ENCODE results near the gene USP9X. TPM values are rescaled to one million over a fixed set of nuclear protein-coding genes. Genes with fewer than 3 reads are reported as not detected.
A peak's percentile ranks its signal among the peaks of the same experiment; 100 is the strongest.

USP9X gene
- total RNA-seq, 5 donors from 2014 or later (not counting 1 experiment from before 2014, with no cell fraction given), result 51.7 to 84.2 (median 62.7) TPM

- peak overlapping the region; percentile 39 to 95 (median 62) for H3K4me3 Mint-ChIP-seq
- H3K27ac Mint-ChIP-seq, result no peak overlapping the region
- no peak overlapping the region for H3K4me3 ChIP-seq (ENCODE audit: control insufficient read depth in 1 of 2, extremely low read depth in 1 of 2, low read length in 1 of 2)
- peaks cover 17 to 32% of the 10 kb centered on the region in 2 experiments for H3K4me1 ChIP-seq (ENCODE audit: control insufficient read depth in 1 of 2, extremely low read depth in 1 of 2, insufficient read depth in 2 of 2, low read length in 2 of 2)
- H3K27me3 ChIP-seq (replicated peaks in 1 of 2; ENCODE audit: control insufficient read depth in 2 of 2, extremely low read depth in 1 of 2, insufficient read depth in 2 of 2, low read length in 1 of 2), result no peaks in the 10 kb centered on the region
- no peaks in the 10 kb centered on the region for H3K9me3 Mint-ChIP-seq
- peaks cover 0 to 3% of the 10 kb centered on the region in 2 donors for H3K27me3 Mint-ChIP-seq
- no peak for DNase-seq
- CTCF ChIA-PET, result interaction anchor here (0.6 to 3.4 kb wide), 3 partner anchors 11 to 24 kb away, joined by 4 to 18 read pairs (median 7); no protein-coding TSS in a partner anchor
- peaks cover 13% of the 10 kb centered on the region for H3K36me3 Mint-ChIP-seq
- H3K36me3 ChIP-seq (ENCODE audit: control insufficient read depth in 2 of 2, extremely low read depth in 1 of 2, insufficient read depth in 1 of 2, low read length in 1 of 2), result peaks cover 0 to 5% of the 10 kb centered on the region in 2 donors
- peaks cover 75 to 86% (median 82%) of the 10 kb centered on the region in 3 donors for H3K4me1 Mint-ChIP-seq
- no peaks in the 10 kb centered on the region for H3K9me3 ChIP-seq
- no peak for ATAC-seq (replicated peaks in 1 of 4)
- H3K27ac ChIP-seq (ENCODE audit: low read length), result no peak overlapping the region
- POLR2A ChIA-PET, result interaction anchor here in 1 of 2 donors (0.5 to 0.9 kb wide), 2 partner anchors 8 to 30 kb away, joined by 3 read pairs; no protein-coding TSS in a partner anchor
- no CpG with 5 or more reads among the region's 5 CpGs for WGBS (ENCODE audit: insufficient coverage)
Observed at GRCh38 chrX:41090568-41091238, 5.5 kb downstream of the USP9X start.

- POLR2A ChIA-PET, result no interaction called here
Observed at GRCh38 chrX:41092776-41093175, 7.5 kb downstream of the USP9X start.

GRCh38 chrX:41095174-41095573 lies 9.9 kb downstream of the USP9X start:
- Mint-ChIP-seq H3K4me3 (peak overlapping the region; percentile 25 to 95 (median 29)), H3K27me3 (no peaks in the 10 kb centered on the region), H3K9me3 (no peaks in the 10 kb centered on the region), H3K27ac (peak overlapping the region; percentile 25 to 41), H3K36me3 (peaks cover 4% of the 10 kb centered on the region), H3K4me1 (peaks cover 88 to 100% (median 92%) of the 10 kb centered on the region in 3 donors)
- Histone ChIP-seq H3K4me3 (ENCODE audit: control insufficient read depth in 1 of 2, extremely low read depth in 1 of 2, low read length in 1 of 2) (no peak overlapping the region), H3K9me3 (no peaks in the 10 kb centered on the region), H3K27me3 (replicated peaks in 1 of 2; ENCODE audit: control insufficient read depth in 2 of 2, extremely low read depth in 1 of 2, insufficient read depth in 2 of 2, low read length in 1 of 2) (no peaks in the 10 kb centered on the region), H3K36me3 (ENCODE audit: control insufficient read depth in 2 of 2, extremely low read depth in 1 of 2, insufficient read depth in 1 of 2, low read length in 1 of 2) (peaks cover 0 to 5% of the 10 kb centered on the region in 2 donors), H3K4me1 (ENCODE audit: control insufficient read depth in 1 of 2, extremely low read depth in 1 of 2, insufficient read depth in 2 of 2, low read length in 2 of 2) (peaks cover 13 to 36% of the 10 kb centered on the region in 2 experiments), H3K27ac (ENCODE audit: low read length) (no peak overlapping the region)
- ChIA-PET CTCF (no interaction called here), POLR2A (no interaction called here)
- no CpG with 5 or more reads among the region's 1 CpG for WGBS (ENCODE audit: insufficient coverage)
- DNase-seq, result no peak
- ATAC-seq (replicated peaks in 1 of 4), result peak in 1 of 4 experiments; percentile 17

More at GRCh38 chrX:41092776-41093175, 7.5 kb downstream of the USP9X start:
- H3K4me1 Mint-ChIP-seq, result peaks cover 92 to 100% (median 94%) of the 10 kb centered on the region in 3 donors
- peaks cover 20 to 41% of the 10 kb centered on the region in 2 experiments for H3K4me1 ChIP-seq (ENCODE audit: control insufficient read depth in 1 of 2, extremely low read depth in 1 of 2, insufficient read depth in 2 of 2, low read length in 2 of 2)
- peaks cover 0 to 5% of the 10 kb centered on the region in 2 donors for H3K36me3 ChIP-seq (ENCODE audit: control insufficient read depth in 2 of 2, extremely low read depth in 1 of 2, insufficient read depth in 1 of 2, low read length in 1 of 2)
- H3K27ac Mint-ChIP-seq, result no peak overlapping the region
- H3K9me3 ChIP-seq, result no peaks in the 10 kb centered on the region
- peak overlapping the region in 1 of 3 donors; percentile 95 for H3K4me3 Mint-ChIP-seq
- H3K4me3 ChIP-seq (ENCODE audit: control insufficient read depth in 1 of 2, extremely low read depth in 1 of 2, low read length in 1 of 2), result no peak overlapping the region
- ATAC-seq (replicated peaks in 1 of 4) (no peak), DNase-seq (no peak)
- H3K9me3 Mint-ChIP-seq, result no peaks in the 10 kb centered on the region
- H3K27me3 Mint-ChIP-seq, result peaks cover 0 to 3% of the 10 kb centered on the region in 2 donors
- no peaks in the 10 kb centered on the region for H3K27me3 ChIP-seq (replicated peaks in 1 of 2; ENCODE audit: control insufficient read depth in 2 of 2, extremely low read depth in 1 of 2, insufficient read depth in 2 of 2, low read length in 1 of 2)
- no peak overlapping the region for H3K27ac ChIP-seq (ENCODE audit: low read length)
- CTCF ChIA-PET, result interaction anchor here in 1 of 2 donors (1.4 kb wide), 1 partner anchor 215 kb away, joined by 3 read pairs; no protein-coding TSS in a partner anchor
- H3K36me3 Mint-ChIP-seq, result peaks cover 10% of the 10 kb centered on the region
- WGBS (ENCODE audit: insufficient coverage), result no CpG with 5 or more reads among the region's 6 CpGs

- DNase-seq (peak in 1 of 35 experiments; percentile 15), ATAC-seq (replicated peaks in 1 of 4) (peak in 1 of 4 experiments; percentile 26)
- Mint-ChIP-seq H3K27me3 (no peaks in the 10 kb centered on the region), H3K27ac (peak overlapping the region in 1 of 2 donors; percentile 62), H3K36me3 (peaks cover 4% of the 10 kb centered on the region), H3K9me3 (no peaks in the 10 kb centered on the region), H3K4me1 (peaks cover 87 to 94% (median 89%) of the 10 kb centered on the region in 3 donors), H3K4me3 (peak overlapping the region; percentile 25 to 95 (median 29))
- Histone ChIP-seq H3K4me3 (ENCODE audit: control insufficient read depth in 1 of 2, extremely low read depth in 1 of 2, low read length in 1 of 2) (no peak overlapping the region), H3K36me3 (ENCODE audit: control insufficient read depth in 2 of 2, extremely low read depth in 1 of 2, insufficient read depth in 1 of 2, low read length in 1 of 2) (peaks cover 0 to 5% of the 10 kb centered on the region in 2 donors), H3K4me1 (ENCODE audit: control insufficient read depth in 1 of 2, extremely low read depth in 1 of 2, insufficient read depth in 2 of 2, low read length in 2 of 2) (peaks cover 9 to 36% of the 10 kb centered on the region in 2 experiments), H3K9me3 (no peaks in the 10 kb centered on the region), H3K27ac (ENCODE audit: low read length) (no peak overlapping the region), H3K27me3 (replicated peaks in 1 of 2; ENCODE audit: control insufficient read depth in 2 of 2, extremely low read depth in 1 of 2, insufficient read depth in 2 of 2, low read length in 1 of 2) (no peaks in the 10 kb centered on the region)
- no CpG with 5 or more reads among the region's 2 CpGs for WGBS (ENCODE audit: insufficient coverage)
- CTCF ChIA-PET, result interaction anchor here (0.6 to 1.4 kb wide), 2 partner anchors 19 to 20 kb away, joined by 4 to 8 read pairs; no protein-coding TSS in a partner anchor
- POLR2A ChIA-PET, result interaction anchor here in 1 of 2 donors (0.6 kb wide), 1 partner anchor 17 kb away, joined by 4 read pairs; no protein-coding TSS in a partner anchor
Observed at GRCh38 chrX:41095908-41096307, 10.7 kb downstream of the USP9X start.

GRCh38 chrX:41096339-41096955 lies 11.2 kb downstream of the USP9X start:
- Mint-ChIP-seq H3K27ac (peak overlapping the region in 1 of 2 donors; percentile 66), H3K9me3 (no peaks in the 10 kb centered on the region), H3K36me3 (peaks cover 4% of the 10 kb centered on the region), H3K4me3 (peak overlapping the region; percentile 21 to 95 (median 25)), H3K27me3 (no peaks in the 10 kb centered on the region), H3K4me1 (peaks cover 81 to 89% (median 83%) of the 10 kb centered on the region in 3 donors)
- Histone ChIP-seq H3K4me1 (ENCODE audit: control insufficient read depth in 1 of 2, extremely low read depth in 1 of 2, insufficient read depth in 2 of 2, low read length in 2 of 2) (peaks cover 8 to 40% of the 10 kb centered on the region in 2 experiments), H3K27ac (ENCODE audit: low read length) (no peak overlapping the region), H3K36me3 (ENCODE audit: control insufficient read depth in 2 of 2, extremely low read depth in 1 of 2, insufficient read depth in 1 of 2, low read length in 1 of 2) (peaks cover 0 to 5% of the 10 kb centered on the region in 2 donors), H3K27me3 (replicated peaks in 1 of 2; ENCODE audit: control insufficient read depth in 2 of 2, extremely low read depth in 1 of 2, insufficient read depth in 2 of 2, low read length in 1 of 2) (no peaks in the 10 kb centered on the region), H3K9me3 (no peaks in the 10 kb centered on the region), H3K4me3 (ENCODE audit: control insufficient read depth in 1 of 2, extremely low read depth in 1 of 2, low read length in 1 of 2) (no peak overlapping the region)
- ChIA-PET CTCF (interaction anchor here (0.6 to 1.4 kb wide), 3 partner anchors 7 to 19 kb away, joined by 4 to 8 read pairs (median 8); no protein-coding TSS in a partner anchor), POLR2A (no interaction called here)
- ATAC-seq (replicated peaks in 1 of 4) (no peak), DNase-seq (no peak)
- 100% methylated on average over 1 of the region's 7 CpGs for WGBS (ENCODE audit: insufficient coverage)

GRCh38 chrX:41097326-41097725 lies 12.1 kb downstream of the USP9X start:
- Mint-ChIP-seq H3K9me3 (no peaks in the 10 kb centered on the region), H3K27ac (peak overlapping the region in 1 of 2 donors; percentile 23), H3K27me3 (no peaks in the 10 kb centered on the region), H3K4me3 (peak overlapping the region in 1 of 3 donors; percentile 95), H3K4me1 (peaks cover 77 to 85% (median 80%) of the 10 kb centered on the region in 3 donors), H3K36me3 (peaks cover 4% of the 10 kb centered on the region)
- Histone ChIP-seq H3K9me3 (no peaks in the 10 kb centered on the region), H3K36me3 (ENCODE audit: control insufficient read depth in 2 of 2, extremely low read depth in 1 of 2, insufficient read depth in 1 of 2, low read length in 1 of 2) (peaks cover 0 to 5% of the 10 kb centered on the region in 2 donors), H3K4me1 (ENCODE audit: control insufficient read depth in 1 of 2, extremely low read depth in 1 of 2, insufficient read depth in 2 of 2, low read length in 2 of 2) (peaks cover 8 to 41% of the 10 kb centered on the region in 2 experiments), H3K27me3 (replicated peaks in 1 of 2; ENCODE audit: control insufficient read depth in 2 of 2, extremely low read depth in 1 of 2, insufficient read depth in 2 of 2, low read length in 1 of 2) (no peaks in the 10 kb centered on the region), H3K27ac (ENCODE audit: low read length) (no peak overlapping the region), H3K4me3 (ENCODE audit: control insufficient read depth in 1 of 2, extremely low read depth in 1 of 2, low read length in 1 of 2) (no peak overlapping the region)
- ChIA-PET POLR2A (interaction anchor here in 1 of 2 donors (1.1 kb wide), 1 partner anchor 13 kb away, joined by 3 read pairs; no protein-coding TSS in a partner anchor), CTCF (interaction anchor here in 1 of 2 donors (0.6 to 1.4 kb wide), 3 partner anchors 8 to 19 kb away, joined by 4 to 8 read pairs (median 5); no protein-coding TSS in a partner anchor)
- ATAC-seq (replicated peaks in 1 of 4) (no peak), DNase-seq (no peak)

Data from T-cell (primary cell).